ENCODE measurements around the gene PLEKHH1.
"Not testable (repeated sequence)": the region's sequence is repeated elsewhere in the genome, so short reads cannot be mapped to it uniquely, and the experiment has no call there.

The PLEKHH1 gene

DNA sequence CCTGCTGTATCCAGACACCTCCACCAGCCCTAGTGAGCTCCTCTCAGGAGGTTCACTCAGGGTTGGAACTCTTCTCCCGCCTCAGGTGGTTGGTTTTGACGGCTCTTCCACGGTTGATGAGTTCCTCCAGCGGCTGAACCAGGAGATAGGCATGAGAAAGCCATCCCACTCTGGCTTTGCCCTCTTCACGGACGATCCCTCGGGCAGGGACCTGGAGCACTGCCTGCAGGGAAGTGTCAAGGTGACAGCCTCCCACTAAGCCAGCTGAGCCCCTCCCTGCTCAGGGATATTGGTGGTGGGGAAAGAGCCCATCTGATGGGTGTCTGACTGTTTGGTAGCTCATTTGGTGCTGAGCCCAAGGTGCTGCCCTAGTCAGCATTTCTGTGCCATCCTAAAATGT lies 46.5 kb downstream of the PLEKHH1 start:
- DNase-seq (ENCODE audit: low read depth in 3 of 3, low spot score in 1 of 3), result no peak

DNA sequence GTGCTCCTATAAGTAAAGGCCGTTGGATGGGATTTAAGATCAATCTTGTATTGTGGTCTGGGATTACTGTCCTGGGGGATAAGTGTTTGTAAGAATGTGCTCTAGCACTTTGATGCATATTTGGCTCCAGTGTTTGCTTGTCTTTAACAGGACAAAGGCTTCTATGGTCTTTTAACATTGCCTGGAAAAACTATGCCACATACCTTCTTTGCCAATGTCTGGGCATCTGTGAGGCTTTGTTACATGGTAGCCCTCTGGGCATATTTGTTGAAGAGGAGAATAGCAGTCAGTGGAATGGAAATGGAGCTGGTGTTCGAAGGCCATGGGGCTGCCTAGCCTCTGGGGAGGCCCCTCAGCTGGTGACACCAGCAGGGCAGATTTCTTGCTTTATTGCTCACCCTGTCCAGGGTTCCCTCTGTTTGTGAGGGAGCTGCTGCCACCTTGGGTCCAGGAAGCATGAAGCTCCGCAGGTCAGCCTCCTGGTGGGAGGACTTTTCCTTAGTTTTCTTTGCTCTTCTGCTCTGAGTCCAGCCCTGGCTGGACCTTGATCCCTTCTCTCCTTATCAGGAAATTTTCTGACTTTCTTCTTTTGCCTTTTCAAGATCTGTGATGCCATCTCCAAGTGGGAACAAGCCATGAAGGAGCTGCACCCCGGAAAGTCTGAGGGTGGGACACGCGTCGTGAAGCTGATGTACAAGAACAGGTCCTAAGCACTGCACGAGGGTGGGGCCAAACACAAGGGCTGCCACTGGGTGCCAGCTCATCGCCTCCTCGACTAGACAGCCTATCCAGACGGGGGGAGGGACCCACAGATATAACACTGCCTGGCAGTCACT lies 47.5 kb downstream of the PLEKHH1 start:
- DNase-seq (ENCODE audit: low read depth in 3 of 3, low spot score in 1 of 3), result no peak

DNA sequence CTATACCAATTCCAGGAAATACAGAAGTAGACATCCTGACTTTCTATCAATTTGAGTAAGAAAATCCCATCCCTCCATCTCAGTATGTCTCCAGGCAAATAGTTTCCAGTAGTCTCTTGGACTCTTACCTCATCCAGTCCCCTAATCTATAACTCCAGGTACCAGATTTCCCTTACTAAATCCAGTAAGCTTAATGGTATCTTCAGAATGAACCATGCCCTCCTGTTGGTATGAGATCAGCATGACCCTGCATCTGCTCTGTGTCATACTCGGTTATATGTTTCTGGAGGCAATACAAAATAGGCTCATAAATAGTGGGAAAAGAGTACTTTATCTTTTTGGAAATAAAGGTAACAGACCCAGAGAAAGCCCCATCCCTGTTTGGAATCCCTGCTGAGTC lies 48.6 kb downstream of the PLEKHH1 start:
- no peak for DNase-seq (ENCODE audit: low read depth in 3 of 3, low spot score in 1 of 3)

DNA sequence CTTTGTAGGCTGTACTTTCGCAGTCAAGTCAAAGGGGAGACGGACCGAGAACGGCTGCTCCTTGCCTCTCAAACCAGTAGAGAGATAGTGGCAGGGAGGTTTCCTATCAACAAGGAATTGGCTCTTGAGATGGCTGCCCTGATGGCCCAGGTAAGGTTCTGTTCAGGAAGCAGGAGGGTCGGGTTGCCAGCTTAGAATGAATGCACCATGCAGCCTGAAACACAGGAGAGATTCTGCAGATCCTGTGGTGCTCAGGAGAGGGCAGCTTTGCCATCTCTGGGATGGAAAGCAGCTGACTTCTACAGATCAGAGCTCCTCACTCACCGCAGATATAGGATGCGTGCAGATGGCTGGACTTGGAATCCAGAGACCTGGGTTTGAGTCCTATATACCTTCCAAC lies 49.0 kb downstream of the PLEKHH1 start:
- DNase-seq (ENCODE audit: low read depth in 3 of 3, low spot score in 1 of 3), result no peak

DNA sequence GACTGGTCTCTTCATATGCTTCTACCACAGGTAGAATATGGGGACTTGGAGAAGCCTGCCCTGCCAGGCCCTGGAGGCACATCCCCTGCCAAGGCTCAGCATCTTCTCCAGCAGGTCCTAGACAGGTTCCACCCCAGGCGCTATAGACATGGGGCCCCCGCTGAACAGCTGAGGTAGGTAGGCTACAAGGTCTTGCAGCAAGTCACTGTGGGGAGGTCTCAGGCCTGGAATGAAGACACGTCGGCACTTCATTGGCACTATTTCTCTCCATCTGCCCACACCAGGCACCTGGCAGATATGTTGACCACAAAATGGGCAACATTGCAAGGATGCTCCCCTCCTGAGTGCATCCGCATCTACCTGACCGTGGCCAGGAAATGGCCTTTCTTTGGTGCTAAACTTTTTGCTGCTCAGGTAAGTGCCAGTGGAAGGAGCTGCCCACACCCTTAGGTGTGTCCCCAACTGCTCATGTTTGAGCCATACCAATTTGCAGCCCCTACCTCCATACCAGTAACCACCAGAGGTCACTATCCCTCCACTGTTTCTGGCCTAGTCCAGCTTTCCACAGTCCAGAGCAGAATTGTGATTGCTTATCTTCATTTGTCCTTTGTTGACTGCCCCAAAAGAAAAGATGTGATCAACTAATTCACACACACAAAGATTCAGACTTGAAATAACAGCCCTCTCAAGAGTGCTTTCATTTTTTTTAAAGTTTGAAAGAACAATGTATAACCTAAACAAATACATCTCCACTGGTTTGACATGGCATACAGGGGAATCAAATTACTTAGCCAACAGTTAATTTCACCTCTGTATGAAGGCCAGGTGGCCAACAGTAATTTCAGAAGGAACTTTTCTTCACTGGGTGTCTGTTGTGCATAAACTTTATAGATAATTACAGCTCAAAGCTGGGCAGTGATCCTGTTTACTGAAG lies 50.9 kb downstream of the PLEKHH1 start:
- DNase-seq (ENCODE audit: low read depth in 3 of 3, low spot score in 1 of 3), result no peak

DNA sequence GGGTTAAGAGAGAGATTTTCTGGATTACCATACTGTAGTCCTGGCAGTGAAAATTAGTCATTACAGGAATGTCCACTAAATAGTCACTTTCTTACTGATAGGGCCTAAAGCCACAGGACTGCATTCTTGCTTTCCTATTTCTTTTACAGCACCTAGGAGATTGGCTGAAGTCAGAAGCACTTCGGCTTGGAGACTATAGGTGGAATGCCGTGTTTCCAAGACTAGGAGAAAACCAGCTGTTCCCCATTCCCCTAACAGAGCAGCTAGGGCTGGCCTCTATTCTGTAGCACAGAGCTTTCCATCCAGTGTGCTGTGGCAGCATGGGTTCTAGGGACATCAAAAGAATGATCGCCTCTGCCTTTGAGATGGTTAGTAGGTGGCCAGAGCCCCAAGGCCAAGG lies 51.9 kb downstream of the PLEKHH1 start:
- no peak for DNase-seq (ENCODE audit: low read depth in 3 of 3, low spot score in 1 of 3)

DNA sequence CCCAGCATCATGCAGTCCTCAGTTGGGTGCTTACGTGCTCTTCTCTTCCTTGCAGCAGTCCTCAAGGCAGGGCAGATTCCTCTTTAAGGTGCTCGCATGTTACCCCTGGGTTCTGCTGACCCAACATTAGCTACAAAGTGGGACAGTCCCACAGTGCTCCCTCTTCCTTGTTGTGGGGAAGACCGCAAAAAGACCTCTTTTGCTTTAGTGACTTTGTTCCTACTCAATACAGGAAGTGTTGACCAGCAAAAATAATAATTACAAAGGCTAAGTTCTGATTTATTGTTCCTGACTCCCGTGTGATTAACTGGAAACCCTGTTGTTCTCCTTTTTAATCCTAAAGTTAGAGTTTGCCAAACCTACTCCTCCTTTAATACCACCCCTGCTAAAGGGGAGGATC lies 53.3 kb downstream of the PLEKHH1 start:
- no peak for DNase-seq (ENCODE audit: low read depth in 3 of 3, low spot score in 1 of 3)

DNA sequence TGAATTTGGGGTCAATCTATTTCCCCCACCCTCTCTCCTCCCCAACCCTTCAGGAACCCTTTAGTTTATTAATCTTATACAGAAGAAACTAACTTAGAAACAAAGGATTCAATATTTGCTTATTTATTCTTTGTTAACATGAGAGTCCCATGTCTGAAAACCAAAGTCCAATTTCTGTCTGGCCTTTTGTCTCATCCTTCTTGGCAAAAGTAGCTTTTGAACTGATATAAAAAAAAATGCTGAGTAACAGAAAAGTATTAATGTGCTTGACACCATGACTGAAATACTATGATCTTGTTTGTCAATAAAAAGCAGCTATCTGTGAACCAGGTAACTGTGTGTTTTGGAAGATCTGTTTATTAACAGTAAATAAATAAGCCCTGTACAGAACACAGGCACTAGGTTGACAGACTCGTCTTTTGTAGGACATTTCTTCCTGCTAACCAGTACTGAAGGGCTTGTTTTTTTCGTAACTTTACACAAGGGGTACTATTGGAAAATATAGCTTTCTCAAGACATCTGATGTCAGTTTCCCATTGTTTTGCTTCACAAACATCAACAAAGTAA lies 56.2 kb downstream of the PLEKHH1 start:
- no peak for DNase-seq (ENCODE audit: low read depth in 3 of 3, low spot score in 1 of 3)

DNA sequence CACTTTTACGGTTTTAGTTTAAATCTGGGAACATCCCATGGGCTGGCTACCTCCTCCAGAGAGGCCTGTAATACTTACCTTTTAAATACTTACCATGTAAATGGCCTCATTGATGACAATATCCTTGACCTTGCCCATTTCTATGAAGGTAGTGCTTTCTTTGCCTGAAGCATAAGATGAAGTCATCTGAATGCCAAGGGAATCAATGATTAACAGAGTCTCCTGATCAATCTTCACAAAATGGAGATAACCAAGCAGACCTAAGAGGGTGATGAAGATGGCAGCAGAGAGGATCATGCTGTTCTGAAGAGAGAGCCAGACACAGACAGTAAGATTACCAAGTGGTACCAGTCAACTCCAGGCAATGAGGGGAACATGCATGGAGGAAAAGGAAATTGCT lies 60.6 kb downstream of the PLEKHH1 start:
- DNase-seq (ENCODE audit: low read depth in 3 of 3, low spot score in 1 of 3), result not testable (repeated sequence)

DNA sequence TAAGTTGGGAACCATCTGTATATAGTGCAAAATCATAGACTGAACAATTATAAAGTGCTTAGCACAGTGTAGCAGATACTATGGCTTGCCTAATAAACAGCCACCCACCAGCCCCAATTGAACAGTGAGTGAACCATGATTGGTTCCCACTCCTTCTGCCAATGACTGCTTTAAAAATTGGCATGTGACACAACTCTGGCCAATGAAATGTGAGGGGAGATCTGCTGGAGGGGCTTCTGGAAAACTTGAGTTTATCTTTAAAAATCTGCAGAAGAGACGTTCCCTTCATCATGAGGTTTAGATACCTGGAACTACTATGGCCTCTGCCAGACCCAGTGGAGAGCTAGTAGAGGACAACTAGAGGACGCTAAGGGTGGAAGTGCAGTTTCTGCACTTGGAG lies 62.3 kb downstream of the PLEKHH1 start:
- no peak for DNase-seq (ENCODE audit: low read depth in 3 of 3, low spot score in 1 of 3)

DNA sequence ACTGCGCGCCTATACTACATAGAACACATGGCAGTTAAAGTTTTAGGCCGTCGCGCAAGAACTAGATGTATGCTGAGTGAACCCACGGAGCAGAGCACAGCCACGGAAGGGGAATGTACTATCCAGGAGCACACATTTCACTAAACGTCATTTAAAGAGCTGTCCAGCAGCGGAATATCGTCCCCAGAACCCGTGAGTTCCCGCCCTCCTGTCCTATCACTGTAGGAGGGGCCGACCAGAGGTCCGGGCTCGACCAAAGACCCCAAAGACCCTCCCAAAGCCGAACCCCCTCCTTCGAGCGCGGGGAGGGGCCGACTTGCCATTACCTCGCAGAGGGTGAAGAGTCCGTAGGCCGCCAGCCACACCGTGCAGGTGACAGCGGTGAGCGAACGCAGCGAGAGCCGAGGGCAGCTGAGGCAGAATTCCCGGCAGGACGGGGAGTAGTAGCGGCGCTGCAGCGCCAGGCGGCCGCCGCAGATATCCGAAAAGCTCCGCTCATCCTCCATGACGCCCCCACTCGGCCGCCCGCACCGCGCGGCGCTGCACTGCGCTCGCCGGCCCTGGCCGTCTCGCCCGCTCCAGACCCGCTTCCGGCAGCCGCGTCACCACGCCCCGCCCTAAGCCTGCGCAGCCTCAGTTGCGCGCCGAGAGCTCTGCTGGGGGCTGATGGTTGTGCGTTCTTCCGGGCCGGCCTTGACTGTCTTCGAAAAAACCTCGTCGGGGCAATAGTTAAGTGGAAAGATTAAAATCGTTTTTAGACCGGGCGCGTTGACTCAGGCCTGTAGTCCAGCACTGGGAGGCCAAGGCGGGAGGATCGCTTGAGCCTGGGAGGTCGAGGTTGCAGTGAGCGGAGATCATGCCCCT lies 66.8 kb downstream of the PLEKHH1 start, which contains the start of gene PIGH:
Gene PIGH (minus strand): TSS at position 571 of the 864 bp plus-strand sequence. CDS start 65 bp downstream, at position 506.
- peak; percentile 73 to 93 (median 87) for DNase-seq (ENCODE audit: low read depth in 3 of 3, low spot score in 1 of 3)

DNA sequence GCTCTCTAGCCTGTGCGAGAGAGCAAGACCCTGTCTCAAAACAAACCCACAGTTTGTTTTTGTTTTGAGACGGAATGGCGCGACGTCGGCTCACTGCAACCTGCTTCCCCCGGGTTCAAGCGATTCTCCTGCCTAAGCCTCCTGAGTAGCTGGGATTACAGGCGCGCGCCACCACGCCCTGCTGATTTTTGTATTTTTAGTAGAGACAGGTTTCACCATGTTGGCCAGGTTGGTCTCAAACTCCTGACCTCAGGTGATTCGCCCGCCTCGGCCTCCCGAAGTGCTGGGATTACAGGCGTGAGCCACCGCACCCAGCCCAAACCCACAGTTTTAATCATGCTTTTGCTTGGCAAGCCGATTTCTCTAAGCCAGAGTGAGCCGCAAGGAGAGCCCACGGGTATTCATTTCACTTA lies 67.5 kb downstream of the PLEKHH1 start:
- not testable (repeated sequence) for DNase-seq (ENCODE audit: low read depth in 3 of 3, low spot score in 1 of 3)

DNA sequence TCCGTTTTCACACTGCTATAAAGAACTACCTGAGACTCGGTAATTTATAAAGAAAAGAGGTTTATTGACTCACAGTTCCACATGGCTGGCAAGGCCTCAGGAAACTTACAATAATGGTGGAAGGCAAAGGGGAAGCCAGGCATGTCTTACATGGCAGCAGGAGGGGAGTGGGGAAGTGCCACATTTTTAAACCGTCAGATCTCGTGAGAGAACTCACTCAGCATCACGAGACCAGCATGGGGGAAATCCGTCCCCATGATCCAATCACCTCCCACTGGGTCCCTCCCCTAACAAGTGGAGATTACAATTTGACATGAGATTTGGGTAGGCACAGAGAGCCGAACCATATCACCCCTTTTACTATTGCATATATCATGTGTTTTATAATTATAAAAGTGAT lies 69.0 kb downstream of the PLEKHH1 start:
- DNase-seq (ENCODE audit: low read depth in 3 of 3, low spot score in 1 of 3), result no peak

DNA sequence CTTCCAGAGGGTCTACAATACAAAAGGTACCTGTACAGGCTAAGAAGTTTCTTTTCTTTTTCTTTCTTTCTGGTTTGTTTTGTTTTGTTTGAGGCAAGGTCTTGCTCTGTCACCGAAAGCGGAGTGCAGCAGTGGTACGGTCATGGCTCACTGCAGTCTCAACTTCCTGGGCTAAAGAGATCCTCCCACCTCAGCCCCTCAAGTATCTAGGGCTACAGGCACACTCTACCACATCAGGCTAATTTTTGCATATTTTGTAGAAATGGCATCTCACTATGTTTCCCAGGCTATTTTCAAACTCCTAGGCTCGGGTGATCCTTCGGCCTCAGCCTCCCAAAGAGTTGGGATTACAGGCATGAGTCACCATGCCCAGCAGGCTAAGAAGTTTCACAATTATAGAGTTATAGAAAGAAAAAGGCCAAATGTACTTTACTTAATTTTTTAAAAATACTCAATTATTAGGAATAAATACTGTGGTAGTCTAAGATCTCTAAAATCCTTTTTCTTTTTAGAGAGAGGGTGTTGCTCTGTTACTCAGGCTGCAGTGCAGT lies 70.0 kb downstream of the PLEKHH1 start:
- DNase-seq (ENCODE audit: low read depth in 3 of 3, low spot score in 1 of 3), result no peak

DNA sequence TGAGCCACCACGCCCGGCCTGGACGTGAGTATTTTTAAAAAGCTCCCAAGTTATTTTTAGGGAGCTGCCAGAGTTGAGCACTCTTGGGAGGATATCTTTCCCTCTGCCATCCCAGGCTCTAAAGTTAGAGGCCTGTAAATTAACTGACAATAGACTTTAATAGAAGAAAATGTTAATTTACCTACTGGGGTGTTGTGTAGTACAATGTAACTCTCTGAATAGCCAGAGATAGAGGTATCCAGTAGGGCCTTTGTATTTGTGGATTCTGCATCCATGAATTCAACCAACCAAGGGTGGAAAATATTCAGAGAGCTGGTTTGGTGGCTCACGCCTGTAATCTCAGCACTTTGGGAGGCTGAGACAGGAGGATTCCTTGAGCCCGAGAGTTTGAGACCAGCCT lies 74.6 kb downstream of the PLEKHH1 start:
- no peak for DNase-seq (ENCODE audit: low read depth in 3 of 3, low spot score in 1 of 3)

DNA sequence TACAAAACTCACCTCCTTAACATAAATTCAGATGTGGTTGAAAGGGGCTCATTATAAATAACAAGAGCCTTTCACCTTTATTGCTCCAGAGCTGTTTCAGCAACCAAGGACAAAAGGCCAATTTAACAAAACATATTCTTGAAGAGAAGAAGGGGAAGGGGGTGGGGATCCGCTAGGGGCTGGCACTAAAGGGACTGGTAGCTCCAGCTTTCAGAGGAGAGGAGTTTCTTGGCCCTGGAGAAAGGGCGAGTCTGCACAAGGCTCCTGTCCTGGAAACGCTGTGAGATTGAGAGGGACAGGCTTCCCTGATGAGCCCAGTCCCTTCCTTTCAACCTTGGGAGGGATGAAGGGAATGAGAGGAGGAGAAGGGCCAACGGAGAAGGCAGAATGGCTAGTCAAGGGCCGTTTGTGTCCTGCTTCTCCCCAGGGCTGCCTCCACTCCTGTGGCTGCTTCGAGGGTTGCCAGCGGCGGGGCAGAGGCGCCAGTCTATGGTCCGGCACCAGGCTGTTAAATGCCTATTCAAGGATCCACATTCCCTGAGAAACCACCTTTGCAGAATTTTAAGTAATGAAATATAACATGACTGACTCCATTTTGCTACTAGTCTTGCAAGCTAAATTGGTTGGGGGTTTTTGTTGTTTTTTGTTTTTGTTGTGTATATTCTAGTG lies 76.7 kb downstream of the PLEKHH1 start:
- no peak for DNase-seq (ENCODE audit: low read depth in 3 of 3, low spot score in 1 of 3)

DNA sequence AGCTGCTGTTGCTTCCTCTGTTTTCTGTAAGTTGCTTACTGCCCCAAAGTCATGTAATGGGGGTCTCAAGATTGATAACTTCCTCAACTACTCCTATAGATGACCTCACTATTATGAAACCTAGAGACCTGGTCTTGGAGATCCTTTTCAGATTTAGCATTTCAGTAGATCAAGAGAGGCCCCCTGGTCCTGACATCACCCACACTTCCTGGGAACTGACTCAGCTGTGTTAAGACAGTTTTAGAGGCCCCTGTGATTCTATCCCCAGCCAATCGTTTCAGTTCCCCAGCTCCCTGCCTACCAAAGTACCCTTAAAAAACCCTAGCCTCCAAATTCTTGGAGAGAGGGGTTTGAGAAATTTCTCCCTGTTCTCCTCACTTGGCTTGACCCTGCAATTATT lies 77.4 kb downstream of the PLEKHH1 start:
- no peak for DNase-seq (ENCODE audit: low read depth in 3 of 3, low spot score in 1 of 3)

DNA sequence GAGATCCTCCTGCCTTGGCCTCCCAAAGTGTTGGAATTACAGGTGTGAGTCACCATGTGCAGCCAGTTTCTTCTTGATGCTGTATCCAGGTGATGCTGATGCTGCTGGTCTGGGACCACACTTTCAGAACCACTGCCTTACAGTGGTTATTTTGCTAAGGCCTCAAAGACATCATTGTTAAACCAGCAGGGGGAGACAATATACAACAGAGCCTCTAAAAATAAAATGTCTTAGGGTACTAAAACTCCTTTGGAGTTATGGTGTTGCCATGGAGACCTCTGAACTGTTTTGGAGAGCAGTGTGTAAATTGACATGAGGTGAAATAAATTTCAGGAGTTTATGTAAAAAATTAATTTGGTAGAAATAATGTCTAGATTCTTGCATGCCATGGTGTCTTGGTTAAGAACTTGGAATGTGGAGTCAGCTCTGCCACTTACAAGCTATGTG lies 85.5 kb downstream of the PLEKHH1 start:
- no peak for DNase-seq (ENCODE audit: low read depth in 3 of 3, low spot score in 1 of 3)

DNA sequence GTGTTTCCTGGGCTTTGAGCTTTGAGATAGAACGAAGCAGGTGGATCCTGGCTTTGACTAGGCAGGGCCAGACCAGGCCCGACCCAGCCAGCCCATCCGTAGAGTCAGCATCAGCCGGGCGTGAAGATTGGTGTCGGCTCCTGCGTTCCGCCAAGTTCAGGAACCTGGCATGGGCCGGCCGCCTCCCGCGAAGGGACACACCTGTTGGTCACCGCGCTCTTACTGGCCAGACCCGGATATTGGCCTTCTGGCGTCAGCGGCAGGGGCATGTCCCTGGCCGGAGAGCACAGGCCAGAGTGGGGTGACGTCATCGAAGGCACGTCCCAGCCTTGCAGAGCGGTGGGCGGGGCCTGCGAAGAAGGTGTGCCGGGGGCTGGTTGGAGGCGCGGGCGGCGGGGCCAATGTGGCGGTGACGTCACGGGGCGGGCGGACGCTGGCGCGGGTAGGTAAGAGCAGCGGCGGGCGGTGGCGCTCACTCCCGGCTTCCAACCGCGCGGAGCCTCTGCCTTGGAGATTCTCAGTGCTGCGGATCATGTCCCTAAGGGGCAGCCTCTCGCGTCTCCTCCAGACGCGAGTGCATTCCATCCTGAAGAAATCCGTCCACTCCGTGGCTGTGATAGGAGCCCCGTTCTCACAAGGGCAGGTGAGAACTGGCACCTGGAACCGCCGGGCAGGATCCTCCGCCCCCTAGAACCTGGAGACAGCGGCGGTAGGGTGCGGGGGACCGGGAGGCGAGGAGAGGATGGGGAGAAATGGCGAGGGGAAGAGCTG lies 86.5 kb downstream of the PLEKHH1 start, which contains the start of gene ARG2:
Gene ARG2 (plus strand): TSS at position 475 of the 771 bp plus-strand sequence. CDS start 58 bp downstream, at position 533.
- peak; percentile 86 to 96 (median 93) for DNase-seq (ENCODE audit: low read depth in 3 of 3, low spot score in 1 of 3)

Measured in stimulated activated CD4-positive, alpha-beta T cell treated with anti-CD3 and anti-CD28 coated beads, TNF-alpha, amount 100 ng/mL, for 1 hour (primary cell).